Keratinocyte (primary cell): ENCODE results near the gene BCL2.

Source experiments
- CTCF ChIP-seq, 3 experiments: IDR thresholded peaks in 1 of 3; conservative IDR thresholded peaks in 1 of 3; optimal IDR thresholded peaks in 1 of 3; 2 replicates in 2 of 3; 3 replicates in 1 of 3; pipeline versions ENCODE3 to v1.5.1; 2011; ENCODE audit warnings: low read length in 3 of 3, mild to moderate bottlenecking in 3 of 3, moderate library complexity in 2 of 3, control low read depth in 1 of 3, inconsistent platforms in 1 of 3; ENCODE audit not compliant: insufficient read depth in 2 of 3; ENCODE audit errors: extremely low read depth in 1 of 3
- EZH2 ChIP-seq: IDR thresholded peaks from one replicate; pipeline ENCODE4 v1.6.1; 2012; ENCODE audit warnings: inconsistent platforms, mild to moderate bottlenecking, low read length, moderate library complexity

- TF ChIP-seq CTCF (optimal IDR thresholded peaks at IDR 0.05 in 1 of 3, IDR thresholded peaks at IDR 0.05 in 1 of 3, conservative IDR thresholded peaks at IDR 0.05 in 1 of 3; ENCODE audit: extremely low read depth in 1 of 3, insufficient read depth in 2 of 3, low read length in 3 of 3), result no peak
- TF ChIP-seq EZH2, result no peak
These were observed 36.8 kb downstream of the BCL2 start for GRCh38 chr18:63282793-63283192.
